GM06990 (cell line): Measurements from ENCODE around the gene PTPN3.

Experiments
- DNase-seq: peaks from one replicate; pipeline ENCODE4 v3.0.0-alpha.2; 2011; ENCODE audit not compliant: insufficient read length; ENCODE audit errors: extremely low read depth
- H3K27me3 ChIP-seq: replicated peaks from 2 replicates; pipeline ENCODE4 v1.6.0; 2011; ENCODE audit warnings: low read length; ENCODE audit not compliant: control insufficient read depth, insufficient read depth
- H3K36me3 ChIP-seq: 2 replicates; pipeline ENCODE4 v1.5.1; 2011; ENCODE audit warnings: low read length; ENCODE audit not compliant: control insufficient read depth, insufficient read depth
- H3K4me3 ChIP-seq: replicated peaks from 2 replicates; pipeline ENCODE4 v1.5.1; 2011; ENCODE audit warnings: low read depth, mild to moderate bottlenecking, control low read depth, low read length
- TF ChIP-seq, protein P1 (sequence below): IDR thresholded peaks from 2 replicates; pipeline ENCODE4 v1.5.1; 2011; ENCODE audit warnings: low read length, control low read depth, mild to moderate bottlenecking, inconsistent platforms; ENCODE audit not compliant: insufficient read depth, poor library complexity, severe bottlenecking

PTPN3 gene

DNA sequence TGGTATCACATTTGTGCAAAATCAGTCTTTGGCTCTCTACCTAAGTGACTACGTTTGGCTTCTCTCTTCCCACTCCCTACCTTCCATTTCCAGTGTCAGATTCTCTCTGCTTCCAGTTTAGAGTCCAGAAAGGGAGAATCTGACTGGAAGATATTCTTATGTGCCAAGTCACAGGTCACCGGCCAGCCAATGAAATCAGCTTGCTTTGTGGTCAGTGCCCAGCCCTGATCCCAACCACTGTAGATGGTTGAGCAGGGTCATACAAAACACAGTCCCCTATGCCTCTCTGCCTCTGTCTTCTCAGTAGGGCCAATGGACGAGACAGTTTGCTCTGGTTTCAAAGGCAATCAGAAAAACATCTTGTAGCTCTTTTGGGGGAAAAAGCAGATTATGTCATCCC, 161.7 kb downstream of the PTPN3 start:
- Histone ChIP-seq H3K36me3 (no peaks in the 10 kb centered on the region), H3K27me3 (no peaks in the 10 kb centered on the region), H3K4me3 (no peak overlapping the region)
- TF ChIP-seq, protein P1, sequence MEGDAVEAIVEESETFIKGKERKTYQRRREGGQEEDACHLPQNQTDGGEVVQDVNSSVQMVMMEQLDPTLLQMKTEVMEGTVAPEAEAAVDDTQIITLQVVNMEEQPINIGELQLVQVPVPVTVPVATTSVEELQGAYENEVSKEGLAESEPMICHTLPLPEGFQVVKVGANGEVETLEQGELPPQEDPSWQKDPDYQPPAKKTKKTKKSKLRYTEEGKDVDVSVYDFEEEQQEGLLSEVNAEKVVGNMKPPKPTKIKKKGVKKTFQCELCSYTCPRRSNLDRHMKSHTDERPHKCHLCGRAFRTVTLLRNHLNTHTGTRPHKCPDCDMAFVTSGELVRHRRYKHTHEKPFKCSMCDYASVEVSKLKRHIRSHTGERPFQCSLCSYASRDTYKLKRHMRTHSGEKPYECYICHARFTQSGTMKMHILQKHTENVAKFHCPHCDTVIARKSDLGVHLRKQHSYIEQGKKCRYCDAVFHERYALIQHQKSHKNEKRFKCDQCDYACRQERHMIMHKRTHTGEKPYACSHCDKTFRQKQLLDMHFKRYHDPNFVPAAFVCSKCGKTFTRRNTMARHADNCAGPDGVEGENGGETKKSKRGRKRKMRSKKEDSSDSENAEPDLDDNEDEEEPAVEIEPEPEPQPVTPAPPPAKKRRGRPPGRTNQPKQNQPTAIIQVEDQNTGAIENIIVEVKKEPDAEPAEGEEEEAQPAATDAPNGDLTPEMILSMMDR: no peak
- no peak for DNase-seq

GRCh38 chr9:109335929-109336328, 162.2 kb downstream of the PTPN3 start:
- Histone ChIP-seq H3K4me3 (no peak overlapping the region), H3K36me3 (no peaks in the 10 kb centered on the region), H3K27me3 (no peaks in the 10 kb centered on the region)
- TF ChIP-seq, protein P1: no peak
- no peak for DNase-seq

DNA sequence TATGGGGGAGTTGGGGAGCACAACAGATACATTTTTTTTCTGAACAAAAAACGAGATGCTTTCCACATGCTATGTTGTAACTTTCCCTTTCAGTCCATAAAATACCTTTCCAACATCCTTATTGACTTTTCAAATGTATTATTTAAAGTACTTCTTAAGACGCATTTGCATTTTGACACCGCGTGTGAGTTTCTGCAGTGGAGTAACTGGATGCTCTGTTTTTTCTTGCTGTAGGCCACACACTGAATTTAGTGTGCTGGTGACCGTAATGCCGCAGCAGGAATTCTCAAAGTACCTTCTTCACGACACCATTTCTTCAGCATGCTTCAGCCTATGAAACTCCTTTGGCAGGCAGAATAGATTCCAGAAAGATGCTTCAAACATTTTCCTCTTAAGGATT, 163.0 kb downstream of the PTPN3 start:
- TF ChIP-seq, protein P1: no peak
- no peak for DNase-seq
- no peaks in the 10 kb centered on the region for H3K27me3 ChIP-seq
- H3K36me3 ChIP-seq: no peaks in the 10 kb centered on the region
- H3K4me3 ChIP-seq: no peak overlapping the region

DNA sequence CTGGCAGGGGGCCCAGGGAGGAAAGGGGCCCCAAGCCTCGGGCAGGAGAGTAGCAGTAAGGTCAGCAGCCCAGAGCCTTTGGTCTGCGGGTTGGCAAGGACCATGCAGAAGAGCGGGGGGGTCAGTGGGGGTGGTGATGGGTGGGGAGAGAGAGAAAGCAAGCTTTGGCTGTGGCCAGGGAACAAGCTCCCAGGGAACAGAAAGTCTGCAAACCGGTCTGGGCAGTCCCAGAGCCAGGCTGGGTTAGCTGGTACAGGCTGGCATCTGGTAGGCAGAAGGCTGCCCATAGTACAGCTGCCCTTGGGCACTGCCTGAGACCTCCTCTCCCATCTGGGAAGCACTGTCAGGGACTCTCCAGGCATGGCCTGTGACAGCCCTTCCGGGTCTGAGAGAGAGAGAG, 166.8 kb downstream of the PTPN3 start:
- no peak for DNase-seq
- no peaks in the 10 kb centered on the region for H3K27me3 ChIP-seq
- TF ChIP-seq, protein P1: no peak
- no peak overlapping the region for H3K4me3 ChIP-seq
- H3K36me3 ChIP-seq: no peaks in the 10 kb centered on the region

GRCh38 chr9:109329638-109330258, 168.4 kb downstream of the PTPN3 start:
- H3K36me3 ChIP-seq: no peaks in the 10 kb centered on the region
- no peak overlapping the region for H3K4me3 ChIP-seq
- TF ChIP-seq, protein P1: no peak
- no peaks in the 10 kb centered on the region for H3K27me3 ChIP-seq
- no peak for DNase-seq

GRCh38 chr9:109328978-109329637, 169.0 kb downstream of the PTPN3 start:
- no peak for DNase-seq
- Histone ChIP-seq H3K4me3 (no peak overlapping the region), H3K27me3 (no peaks in the 10 kb centered on the region), H3K36me3 (no peaks in the 10 kb centered on the region)
- TF ChIP-seq, protein P1: no peak
